SHP77 (cell line): Measurements from ENCODE around the gene RXFP2.

Source experiments
- DNase-seq, 2 experiments: peaks; one replicate each; lab custom pipeline; 2025; lab: John Stamatoyannopoulos, UW

The RXFP2 gene

GRCh38 chr13:31827707-31828106 lies 88.4 kb downstream of the RXFP2 start:
- DNase-seq, result no peak

- DNase-seq, result no peak
These were observed 96.6 kb downstream of the RXFP2 start for GRCh38 chr13:31835932-31836331.

- no peak for DNase-seq
These were observed 103.7 kb downstream of the RXFP2 start for GRCh38 chr13:31843044-31843443.

GRCh38 chr13:31846182-31846938 lies 107.0 kb downstream of the RXFP2 start:
- DNase-seq, result peak; percentile 78 to 90

GRCh38 chr13:31846961-31847752 lies 107.8 kb downstream of the RXFP2 start:
- no peak for DNase-seq

GRCh38 chr13:31848621-31849020 lies 109.3 kb downstream of the RXFP2 start:
- no peak for DNase-seq

GRCh38 chr13:31849206-31849605 lies 109.9 kb downstream of the RXFP2 start:
- no peak for DNase-seq

- DNase-seq, result no peak
These were observed 110.8 kb downstream of the RXFP2 start for GRCh38 chr13:31850041-31850555.

- no peak for DNase-seq
These were observed 111.9 kb downstream of the RXFP2 start for GRCh38 chr13:31851216-31851615.
